Stimulated activated naive B cell treated with anti-CD40 and anti-IgM and Interleukin-4, amounts not matched to agents 10 μg/mL and 1 μg/mL and 100 μg/mL, for 72 hours (primary cell): ENCODE measurements around the gene GJA10.

Source experiments
- ATAC-seq, 2 donors: fragments of 150-1000 bp; cut with Tn5 transposase; replicated peaks; 2 replicates each; pipeline ENCODE4 v1.10.0; 2021; ENCODE audit warnings: moderate library complexity in 1 of 2
- DNase-seq: peaks from one replicate; pipeline ENCODE4 v3.0.0; 2021
- H3K27ac Mint-ChIP-seq: one replicate; pipeline ENCODE4 v1.8.0; 2022; ENCODE audit warnings: mild to moderate bottlenecking, mixed read lengths
- H3K27me3 Mint-ChIP-seq, 2 donors: one replicate each; pipeline ENCODE4 v1.8.0; 2022; ENCODE audit warnings: mixed read lengths in 2 of 2
- H3K36me3 Mint-ChIP-seq, 2 donors: one replicate each; pipeline ENCODE4 v1.8.0; 2022; ENCODE audit warnings: mixed read lengths in 2 of 2, mild to moderate bottlenecking in 1 of 2
- H3K4me1 Mint-ChIP-seq, 2 donors: one replicate each; pipeline ENCODE4 v1.8.0; 2022; ENCODE audit warnings: mixed read lengths in 2 of 2, mild to moderate bottlenecking in 1 of 2
- H3K4me3 Mint-ChIP-seq, 2 donors: one replicate each; pipeline ENCODE4 v1.8.0; 2022; ENCODE audit warnings: mild to moderate bottlenecking in 2 of 2, mixed read lengths in 2 of 2, moderate library complexity in 1 of 2
- H3K9me3 Mint-ChIP-seq, 2 donors: one replicate each; pipeline ENCODE4 v1.8.0; 2022; ENCODE audit warnings: mixed read lengths in 2 of 2, mild to moderate bottlenecking in 1 of 2

GJA10 gene

DNA sequence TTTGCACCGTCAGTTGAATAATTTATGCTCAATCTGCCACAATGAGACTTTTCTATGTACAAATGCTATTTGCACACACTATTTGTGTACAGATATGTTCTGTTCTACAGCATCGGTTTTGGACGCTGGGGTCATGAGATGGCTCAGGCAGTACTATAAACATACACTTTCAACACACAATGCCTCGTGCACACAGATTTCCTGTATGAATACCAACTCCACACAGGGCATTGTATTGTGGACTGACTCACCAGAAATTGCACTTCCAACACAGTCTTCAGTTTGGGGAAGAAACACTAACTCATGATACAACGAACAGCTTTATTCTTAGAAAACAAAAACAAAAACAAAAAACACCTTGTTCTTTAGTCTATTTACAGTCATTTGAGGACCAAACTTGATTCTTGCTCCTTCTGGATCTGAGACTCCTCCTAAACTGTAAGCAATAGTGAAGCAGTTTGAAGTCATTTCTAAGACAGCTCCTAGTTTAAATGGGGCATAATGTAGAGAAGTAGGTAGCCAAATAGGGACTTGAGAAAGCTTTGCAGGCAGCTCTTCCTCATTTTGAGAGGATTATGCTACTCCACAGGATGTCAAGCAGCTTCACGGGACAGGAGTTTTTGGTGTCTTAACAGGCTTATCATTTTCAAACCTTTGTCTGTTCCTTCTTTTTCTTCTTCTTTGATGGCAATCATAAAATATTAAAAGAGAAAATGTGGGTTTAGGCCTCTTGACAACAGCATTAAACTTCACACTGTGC lies 33.7 kb downstream of the GJA10 start:
- Mint-ChIP-seq H3K27ac (peak overlapping the region; percentile 71), H3K36me3 (peaks cover 37 to 63% of the 10 kb centered on the region in 2 donors), H3K9me3 (peaks cover 0 to 2% of the 10 kb centered on the region in 2 donors), H3K4me3 (no peak overlapping the region), H3K4me1 (peaks cover 15 to 44% of the 10 kb centered on the region in 2 donors), H3K27me3 (no peaks in the 10 kb centered on the region)
- DNase-seq, result no peak
- ATAC-seq, result no peak

DNA sequence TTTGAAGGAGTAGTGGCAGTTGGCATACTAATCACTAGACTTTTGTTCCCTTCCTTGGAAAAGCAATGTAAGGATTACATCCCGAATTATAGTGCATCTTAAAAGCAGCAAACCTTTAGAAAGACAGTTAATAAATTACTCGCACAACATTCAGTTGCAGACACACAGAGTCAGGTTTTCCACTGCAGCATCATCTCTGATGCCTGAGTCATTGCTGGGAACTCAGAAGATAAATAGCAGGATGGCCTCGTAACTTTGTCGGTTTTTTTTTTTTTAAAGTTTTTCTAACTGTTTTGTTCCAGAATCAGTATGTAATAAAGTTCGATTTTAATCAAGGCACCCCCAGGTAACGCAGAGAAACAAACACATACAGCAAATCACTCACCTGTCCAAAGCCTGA lies 34.3 kb downstream of the GJA10 start:
- H3K36me3 Mint-ChIP-seq, result peaks cover 43 to 69% of the 10 kb centered on the region in 2 donors
- no peak overlapping the region for H3K4me3 Mint-ChIP-seq
- DNase-seq (no peak), ATAC-seq (no peak)
- no peaks in the 10 kb centered on the region for H3K27me3 Mint-ChIP-seq
- H3K9me3 Mint-ChIP-seq, result peaks cover 0 to 2% of the 10 kb centered on the region in 2 donors
- peaks cover 15 to 44% of the 10 kb centered on the region in 2 donors for H3K4me1 Mint-ChIP-seq
- H3K27ac Mint-ChIP-seq, result peak overlapping the region; percentile 77

DNA sequence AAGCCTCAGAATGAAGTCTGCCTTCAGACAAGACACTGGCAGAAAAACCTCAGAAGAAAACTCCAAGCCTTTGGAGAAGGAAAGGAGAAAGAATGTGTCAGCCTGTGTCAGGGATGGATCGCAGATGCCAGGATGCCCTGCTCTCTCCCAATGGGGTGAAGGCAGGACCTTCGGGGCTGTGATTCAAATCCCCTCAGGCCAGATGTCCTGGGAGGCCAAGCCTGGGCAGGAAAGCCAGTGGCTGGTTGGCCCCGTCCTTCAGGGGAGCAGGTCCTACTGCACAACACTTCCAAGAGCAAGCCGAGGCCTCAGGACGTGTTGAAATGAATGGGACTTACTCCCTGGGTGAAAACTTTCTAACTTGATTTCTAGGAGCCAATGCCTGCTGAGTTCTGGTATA lies 36.5 kb downstream of the GJA10 start:
- Mint-ChIP-seq H3K36me3 (peaks cover 51 to 81% of the 10 kb centered on the region in 2 donors), H3K27ac (peak overlapping the region; percentile 51), H3K9me3 (no peaks in the 10 kb centered on the region), H3K4me3 (no peak overlapping the region), H3K27me3 (no peaks in the 10 kb centered on the region), H3K4me1 (peaks cover 17 to 44% of the 10 kb centered on the region in 2 donors)
- no peak for ATAC-seq
- no peak for DNase-seq

DNA sequence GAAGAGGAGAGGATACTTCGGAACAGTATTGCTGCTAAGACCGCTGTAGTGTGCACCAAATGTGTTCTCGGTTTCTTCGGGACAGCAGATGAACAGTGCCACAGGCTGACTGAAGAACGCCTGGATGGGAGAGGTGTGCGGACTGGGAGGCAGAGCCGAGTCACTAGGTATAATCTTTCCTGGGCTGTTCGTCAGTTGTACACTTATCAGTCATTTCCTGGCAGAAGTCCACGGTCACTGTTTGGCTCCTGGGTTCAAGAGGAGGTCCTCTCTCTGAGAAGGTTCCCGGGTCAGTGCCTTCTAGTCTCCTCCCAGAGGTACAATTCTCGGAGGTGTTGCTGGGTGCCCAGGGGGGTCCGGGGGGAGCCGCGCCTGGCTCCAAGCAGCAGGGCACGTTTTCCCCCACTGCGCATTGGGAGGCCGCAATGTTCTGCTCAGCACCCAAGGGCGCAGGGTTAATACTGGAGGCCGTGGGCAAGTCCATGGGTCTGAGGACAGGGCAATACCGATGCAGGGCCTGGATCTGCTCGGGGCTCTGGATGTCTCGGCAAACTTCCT lies 38.1 kb downstream of the GJA10 start:
- ATAC-seq (no peak), DNase-seq (no peak)
- Mint-ChIP-seq H3K27ac (no peak overlapping the region), H3K36me3 (peaks cover 61 to 85% of the 10 kb centered on the region in 2 donors), H3K27me3 (no peaks in the 10 kb centered on the region), H3K9me3 (no peaks in the 10 kb centered on the region), H3K4me3 (no peak overlapping the region), H3K4me1 (peaks cover 13 to 35% of the 10 kb centered on the region in 2 donors)

DNA sequence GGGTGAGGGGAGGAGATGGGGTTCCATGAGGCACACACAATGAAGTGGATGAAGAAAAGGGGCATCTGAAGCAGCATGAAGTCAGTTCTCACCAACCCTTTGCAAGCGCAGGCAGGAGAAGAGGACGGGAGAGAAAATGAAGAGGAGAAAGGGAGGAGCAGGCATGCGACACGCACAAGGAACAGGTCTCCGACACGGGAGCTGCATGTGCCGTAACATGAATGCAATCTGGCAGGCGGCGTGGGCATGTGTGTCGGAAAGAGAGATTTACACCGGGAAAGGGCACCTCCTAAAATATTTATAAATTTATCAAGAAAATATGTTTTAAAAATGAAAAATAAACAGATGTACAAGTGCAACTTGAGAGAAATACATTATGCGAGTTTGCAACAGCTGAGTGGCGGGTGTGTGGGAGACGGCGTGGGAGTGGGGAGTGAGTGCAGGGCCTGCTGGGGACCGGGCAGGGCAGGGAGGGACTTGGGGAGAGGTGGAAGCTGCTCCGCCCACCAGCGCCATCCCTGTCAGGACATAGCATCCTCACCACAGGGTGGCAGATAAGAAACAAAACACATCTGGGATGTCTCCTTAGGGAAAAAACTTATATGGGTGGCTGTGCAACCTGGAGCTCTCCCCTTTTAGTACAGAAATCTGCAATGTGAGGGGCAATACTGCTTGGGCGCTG lies 40.6 kb downstream of the GJA10 start:
- Mint-ChIP-seq H3K4me3 (no peak overlapping the region), H3K4me1 (peaks cover 6 to 10% of the 10 kb centered on the region in 2 donors), H3K36me3 (peaks cover 61 to 70% of the 10 kb centered on the region in 2 donors), H3K27ac (peak overlapping the region; percentile 84), H3K9me3 (no peaks in the 10 kb centered on the region), H3K27me3 (no peaks in the 10 kb centered on the region)
- DNase-seq (no peak), ATAC-seq (no peak)

DNA sequence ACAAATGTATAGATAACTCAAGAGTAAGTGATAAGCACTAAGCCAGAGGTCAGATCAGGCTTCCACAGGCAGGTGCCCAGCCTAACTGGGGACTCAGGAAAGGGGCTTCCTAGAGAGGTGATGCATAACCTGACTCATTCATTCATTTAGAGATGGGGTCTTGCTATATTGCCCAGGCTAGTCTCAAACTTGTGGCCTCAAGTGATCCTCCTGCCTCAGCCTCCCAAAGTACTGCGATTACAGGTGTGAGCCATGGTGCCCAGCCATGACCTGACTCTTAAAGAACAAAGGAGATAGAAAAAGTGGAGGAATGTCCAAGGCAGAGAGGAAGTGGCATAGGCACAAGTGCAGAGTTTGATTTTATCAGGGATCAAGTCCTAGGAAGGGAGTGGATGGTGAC lies 41.9 kb downstream of the GJA10 start:
- Mint-ChIP-seq H3K27ac (peak overlapping the region; percentile 42), H3K36me3 (peaks cover 53 to 73% of the 10 kb centered on the region in 2 donors), H3K4me1 (peaks cover 4 to 11% of the 10 kb centered on the region in 2 donors), H3K9me3 (no peaks in the 10 kb centered on the region), H3K4me3 (no peak overlapping the region), H3K27me3 (no peaks in the 10 kb centered on the region)
- DNase-seq, result no peak
- no peak for ATAC-seq

DNA sequence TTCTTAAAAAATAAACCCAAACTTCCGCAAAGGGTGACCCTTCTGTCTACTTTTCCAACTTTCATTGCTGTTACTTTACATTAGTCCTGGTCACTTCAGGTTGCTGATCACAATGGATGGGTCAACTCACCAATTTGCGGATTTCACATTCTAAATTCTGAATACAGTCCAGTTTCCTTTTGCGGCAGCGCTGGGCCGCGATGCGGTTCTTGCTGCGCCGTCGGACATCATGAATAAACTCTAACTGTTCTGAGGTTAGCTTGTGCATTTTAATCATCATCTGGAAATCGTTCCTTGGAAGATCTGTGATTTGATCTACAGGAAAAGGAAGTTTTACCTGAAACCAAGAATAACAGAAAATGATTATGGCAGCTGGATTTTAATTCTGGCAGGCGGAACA lies 43.7 kb downstream of the GJA10 start:
- H3K27me3 Mint-ChIP-seq, result no peaks in the 10 kb centered on the region
- peaks cover 13 to 23% of the 10 kb centered on the region in 2 donors for H3K4me1 Mint-ChIP-seq
- DNase-seq (no peak), ATAC-seq (no peak)
- H3K4me3 Mint-ChIP-seq, result no peak overlapping the region
- H3K27ac Mint-ChIP-seq, result peak overlapping the region; percentile 47
- peaks cover 51 to 72% of the 10 kb centered on the region in 2 donors for H3K36me3 Mint-ChIP-seq
- H3K9me3 Mint-ChIP-seq, result no peaks in the 10 kb centered on the region

DNA sequence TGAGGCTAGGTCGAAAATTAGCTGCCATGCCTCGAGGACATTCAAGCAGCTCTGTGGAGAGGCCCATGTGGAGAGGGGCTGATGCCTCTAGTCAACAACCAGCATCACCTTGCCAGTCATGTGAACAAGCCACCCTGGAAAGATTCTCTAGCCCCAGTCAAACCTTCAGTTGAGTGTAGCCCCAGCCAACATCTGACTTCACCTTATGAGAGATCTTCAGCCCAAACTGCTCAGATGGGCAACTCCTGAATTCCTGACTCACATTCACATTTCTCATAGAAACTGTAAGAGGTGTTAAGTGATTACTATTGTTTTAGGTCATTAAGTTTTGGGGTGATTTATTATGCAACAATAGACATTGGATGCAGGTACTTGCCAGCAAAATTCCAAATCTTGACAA lies 44.9 kb downstream of the GJA10 start:
- H3K27me3 Mint-ChIP-seq, result no peaks in the 10 kb centered on the region
- H3K36me3 Mint-ChIP-seq, result peaks cover 49 to 74% of the 10 kb centered on the region in 2 donors
- H3K27ac Mint-ChIP-seq, result no peak overlapping the region
- no peak overlapping the region for H3K4me3 Mint-ChIP-seq
- no peak for ATAC-seq
- DNase-seq, result no peak
- no peaks in the 10 kb centered on the region for H3K9me3 Mint-ChIP-seq
- peaks cover 21 to 35% of the 10 kb centered on the region in 2 donors for H3K4me1 Mint-ChIP-seq

DNA sequence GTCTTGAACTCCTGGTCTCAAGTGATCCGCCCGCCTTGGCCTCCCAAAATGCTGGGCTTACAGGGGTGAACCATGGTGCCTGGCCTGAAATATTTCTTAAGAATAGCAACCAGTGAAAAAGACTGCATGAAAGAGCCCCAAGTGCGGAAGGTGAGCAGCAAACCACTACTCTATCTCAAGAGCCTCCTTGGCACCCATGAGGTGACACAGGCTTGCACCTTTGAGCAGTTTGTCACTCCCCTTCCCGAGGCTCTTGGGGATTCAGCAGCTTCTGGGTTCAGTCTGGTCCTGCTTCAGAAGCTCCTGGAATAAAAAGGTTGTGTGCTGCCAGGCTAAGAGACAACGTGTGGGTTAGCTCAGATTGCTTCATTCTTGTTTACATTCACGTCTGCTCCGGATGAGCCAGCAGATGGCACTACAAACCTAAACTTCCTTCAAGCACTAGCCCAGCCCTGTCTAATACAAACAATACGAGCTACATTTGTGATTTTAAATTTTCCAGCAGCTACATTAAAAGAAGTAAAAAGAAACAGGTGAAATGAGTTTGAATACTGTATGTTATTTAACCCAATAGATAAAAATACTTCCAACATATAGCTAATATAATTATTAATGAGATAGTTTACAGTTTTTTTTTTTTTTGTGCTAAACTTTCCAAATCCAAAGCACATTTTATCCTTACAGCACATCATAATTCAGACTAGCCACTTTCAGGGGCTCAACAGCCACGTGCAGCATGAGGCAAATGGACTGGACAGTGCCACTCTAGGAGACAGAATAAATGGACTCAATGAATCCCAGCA lies 46.2 kb downstream of the GJA10 start:
- Mint-ChIP-seq H3K27me3 (no peaks in the 10 kb centered on the region), H3K9me3 (no peaks in the 10 kb centered on the region), H3K27ac (peak overlapping the region; percentile 87), H3K4me1 (peaks cover 27 to 48% of the 10 kb centered on the region in 2 donors), H3K4me3 (no peak overlapping the region), H3K36me3 (peaks cover 51 to 72% of the 10 kb centered on the region in 2 donors)
- ATAC-seq (peak; percentile 83 to 85), DNase-seq (peak; percentile 51)

DNA sequence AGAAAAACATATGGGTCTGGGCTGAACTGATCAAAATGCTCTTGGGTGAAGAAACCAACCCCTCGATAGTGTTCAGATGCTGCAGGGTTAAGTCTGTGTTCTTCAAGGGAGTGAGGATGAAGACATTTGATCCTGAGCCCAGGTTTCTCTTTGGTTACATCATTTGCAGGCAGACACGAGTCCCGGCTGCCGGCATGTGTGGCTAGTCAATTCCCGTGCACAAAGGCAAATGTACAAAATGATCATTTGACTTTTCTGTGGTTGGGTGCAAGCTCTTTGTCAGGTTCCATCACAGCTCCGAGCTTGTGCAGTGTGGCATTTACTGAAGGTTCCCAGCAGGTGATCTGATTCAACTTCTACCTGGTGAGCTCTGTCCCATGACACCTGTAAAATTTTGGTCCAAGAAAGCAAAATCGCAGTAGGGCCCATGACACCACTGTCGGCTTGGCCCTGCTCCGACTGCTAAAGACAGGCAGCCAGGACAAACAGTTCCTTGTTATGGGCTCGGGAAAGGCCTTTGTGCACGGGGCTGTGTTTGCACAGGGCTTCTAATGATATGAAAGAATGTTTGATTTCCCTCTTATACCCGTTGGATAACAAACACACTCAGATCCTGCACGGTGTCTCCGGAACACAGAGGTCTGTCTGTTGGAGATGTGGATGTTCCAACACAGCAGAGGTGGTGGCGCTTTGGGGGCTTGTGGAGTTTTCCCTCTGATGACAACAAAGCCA lies 46.9 kb downstream of the GJA10 start:
- no peak overlapping the region for H3K4me3 Mint-ChIP-seq
- DNase-seq (no peak), ATAC-seq (no peak)
- no peaks in the 10 kb centered on the region for H3K27me3 Mint-ChIP-seq
- H3K9me3 Mint-ChIP-seq, result no peaks in the 10 kb centered on the region
- H3K4me1 Mint-ChIP-seq, result peaks cover 28 to 55% of the 10 kb centered on the region in 2 donors
- H3K27ac Mint-ChIP-seq, result peak overlapping the region; percentile 87
- H3K36me3 Mint-ChIP-seq, result peaks cover 52 to 74% of the 10 kb centered on the region in 2 donors

DNA sequence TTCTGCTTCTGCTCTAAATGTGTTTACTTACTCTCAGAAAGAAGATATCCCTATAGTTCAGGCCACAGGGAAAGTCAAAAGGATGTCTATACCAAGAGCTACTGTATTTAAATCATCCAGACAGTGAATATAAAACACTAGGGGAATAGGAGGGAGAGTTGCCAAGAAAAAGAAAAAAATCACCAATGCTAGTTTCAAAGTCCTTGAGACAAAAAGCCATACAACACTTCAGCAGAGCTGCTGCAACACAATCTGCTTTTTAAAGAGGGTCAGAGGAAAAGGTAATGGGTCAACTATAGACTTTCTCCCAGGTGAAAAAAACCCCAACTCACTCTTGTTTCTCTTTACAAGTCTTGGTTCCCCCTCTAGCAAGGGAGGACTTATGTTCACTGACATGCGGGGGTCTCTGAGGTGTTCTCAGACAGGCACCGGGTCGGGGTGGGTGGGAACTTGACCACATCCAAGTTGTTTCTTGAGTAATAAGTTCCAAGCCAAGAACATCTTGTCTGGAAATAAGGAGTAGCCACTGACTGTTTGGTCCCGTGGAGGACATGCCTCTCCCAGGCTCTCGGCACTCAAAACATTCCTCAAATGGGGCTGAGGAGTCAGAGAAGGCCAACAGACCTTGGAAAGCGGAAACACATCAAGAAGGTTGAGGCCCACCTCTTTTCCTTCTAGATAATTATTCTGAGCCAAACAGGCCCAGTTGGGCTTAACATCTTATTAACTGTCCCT lies 47.7 kb downstream of the GJA10 start:
- peaks cover 54 to 74% of the 10 kb centered on the region in 2 donors for H3K36me3 Mint-ChIP-seq
- peak overlapping the region in 1 of 2 donors; percentile 46 for H3K4me3 Mint-ChIP-seq
- DNase-seq (no peak), ATAC-seq (no peak)
- H3K9me3 Mint-ChIP-seq, result no peaks in the 10 kb centered on the region
- H3K4me1 Mint-ChIP-seq, result peaks cover 34 to 63% of the 10 kb centered on the region in 2 donors
- H3K27ac Mint-ChIP-seq, result peak overlapping the region; percentile 89
- H3K27me3 Mint-ChIP-seq, result no peaks in the 10 kb centered on the region

DNA sequence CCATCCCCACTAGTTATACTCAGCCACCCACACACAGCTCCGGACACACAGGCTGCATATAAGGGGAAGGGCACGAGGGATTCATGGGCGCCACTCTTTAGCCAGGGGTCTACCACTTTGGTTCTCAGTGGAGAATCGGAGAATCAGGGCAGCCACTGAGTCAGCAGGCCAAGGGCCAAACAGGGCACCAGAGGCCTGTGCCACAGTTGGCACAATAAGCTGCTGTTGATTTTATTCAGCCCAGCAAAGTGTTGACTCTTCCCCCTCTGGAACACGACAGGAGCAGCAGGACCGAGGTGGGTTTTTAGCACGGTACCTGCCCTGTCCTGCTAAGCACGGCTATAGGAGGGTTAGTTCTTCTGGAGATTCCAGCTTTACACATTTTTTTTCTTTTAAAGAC lies 48.3 kb downstream of the GJA10 start:
- H3K27me3 Mint-ChIP-seq, result no peaks in the 10 kb centered on the region

DNA sequence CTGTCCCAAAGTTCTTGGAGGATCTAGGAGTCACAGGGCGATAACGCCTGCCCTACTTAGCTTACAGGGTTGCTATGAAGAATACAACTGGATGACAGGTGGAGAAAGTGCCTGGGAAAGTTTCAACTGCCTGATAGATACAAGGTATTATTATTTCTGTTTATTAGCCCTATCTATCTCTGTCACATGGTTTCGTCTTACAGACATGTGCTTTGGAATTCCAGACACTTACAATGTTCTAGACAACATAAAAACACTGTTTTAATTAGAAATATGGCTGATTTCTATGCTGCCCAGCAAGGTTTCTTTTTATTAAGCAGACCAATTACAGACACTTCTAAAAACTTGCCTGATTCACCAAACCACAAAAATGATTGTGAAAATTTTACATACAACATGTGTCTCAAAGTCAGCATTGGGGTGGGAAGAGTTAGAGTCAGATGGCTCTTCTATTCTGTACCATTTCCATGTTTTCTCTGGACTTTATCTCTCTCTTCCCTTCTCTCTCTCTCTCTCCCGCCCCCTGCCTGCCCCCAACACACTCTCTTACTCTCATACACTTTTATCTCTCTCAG lies 50.0 kb downstream of the GJA10 start:
- DNase-seq, result no peak
- Mint-ChIP-seq H3K27ac (peak overlapping the region; percentile 91), H3K4me1 (peaks cover 35 to 71% of the 10 kb centered on the region in 2 donors), H3K36me3 (peaks cover 59 to 74% of the 10 kb centered on the region in 2 donors), H3K9me3 (no peaks in the 10 kb centered on the region), H3K4me3 (no peak overlapping the region), H3K27me3 (no peaks in the 10 kb centered on the region)
- ATAC-seq, result no peak

More for the DNA sequence above, 48.3 kb downstream of the GJA10 start:
- peaks cover 35 to 69% of the 10 kb centered on the region in 2 donors for H3K4me1 Mint-ChIP-seq
- peaks cover 60 to 77% of the 10 kb centered on the region in 2 donors for H3K36me3 Mint-ChIP-seq
- H3K9me3 Mint-ChIP-seq, result no peaks in the 10 kb centered on the region
- peak overlapping the region; percentile 89 for H3K27ac Mint-ChIP-seq
- no peak for DNase-seq
- ATAC-seq, result no peak
- peak overlapping the region in 1 of 2 donors; percentile 46 for H3K4me3 Mint-ChIP-seq
